Neutrophil (primary cell): ENCODE results near the gene LNP1.

Experiments
- H3K27ac ChIP-seq: fragments of 200-600 bp; sonication (generic); 2 replicates; pipeline ENCODE4 v1.5.1; 2016; ENCODE audit warnings: mild to moderate bottlenecking, moderate library complexity
- H3K27me3 ChIP-seq: fragments of 200-600 bp; sonication (generic); 2 replicates; pipeline ENCODE4 v1.6.0; 2016; ENCODE audit warnings: mild to moderate bottlenecking
- H3K36me3 ChIP-seq: fragments of 200-600 bp; sonication (generic); 2 replicates; pipeline ENCODE4 v1.5.1; 2017
- H3K4me1 ChIP-seq, 2 experiments: fragments of 200-600 bp in 1 of 2; sonication (generic) in 1 of 2; 1 replicate in 1 of 2; 2 replicates in 1 of 2; pipeline versions ENCODE4 v1.5.1 to v1.6.1; 2013 to 2016; ENCODE audit warnings: low read depth in 1 of 2, low read length in 1 of 2, mild to moderate bottlenecking in 1 of 2, moderate library complexity in 1 of 2; ENCODE audit not compliant: control insufficient read depth in 1 of 2, insufficient read depth in 1 of 2
- H3K4me3 ChIP-seq, 2 experiments: fragments of 200-600 bp in 1 of 2; sonication (generic) in 1 of 2; 1 replicate in 1 of 2; 2 replicates in 1 of 2; pipeline ENCODE4 v1.5.1; 2013 to 2016; ENCODE audit warnings: low read depth in 1 of 2, low read length in 1 of 2, mild to moderate bottlenecking in 1 of 2, moderate library complexity in 1 of 2
- H3K9me3 ChIP-seq: fragments of 200-600 bp; sonication (generic); 2 replicates; pipeline ENCODE4 v1.5.1; 2016
- CTCF ChIP-seq: fragments of 200-600 bp; sonication (generic); IDR thresholded peaks from 2 replicates; pipeline ENCODE4 v1.5.1; 2016; ENCODE audit warnings: antibody characterized with exemption

LNP1 gene

GRCh38 chr3:100448079-100448478 lies 46.7 kb downstream of the LNP1 start:
- H3K4me3 ChIP-seq: no peak overlapping the region
- no peaks in the 10 kb centered on the region for H3K27me3 ChIP-seq
- no peak for TF ChIP-seq CTCF
- H3K36me3 ChIP-seq: no peaks in the 10 kb centered on the region
- H3K4me1 ChIP-seq: no peaks in the 10 kb centered on the region
- peaks cover 8% of the 10 kb centered on the region for H3K9me3 ChIP-seq
- H3K27ac ChIP-seq: no peak overlapping the region

- no peaks in the 10 kb centered on the region for H3K36me3 ChIP-seq
- H3K27ac ChIP-seq: no peak overlapping the region
- H3K27me3 ChIP-seq: no peaks in the 10 kb centered on the region
- H3K9me3 ChIP-seq: no peaks in the 10 kb centered on the region
- no peak for TF ChIP-seq CTCF
- no peak overlapping the region for H3K4me3 ChIP-seq
- no peaks in the 10 kb centered on the region for H3K4me1 ChIP-seq
Observed at GRCh38 chr3:100449214-100449613, 47.9 kb downstream of the LNP1 start.

- Histone ChIP-seq H3K27me3 (no peaks in the 10 kb centered on the region), H3K4me3 (no peak overlapping the region), H3K27ac (no peak overlapping the region), H3K9me3 (no peaks in the 10 kb centered on the region), H3K36me3 (no peaks in the 10 kb centered on the region), H3K4me1 (no peaks in the 10 kb centered on the region)
- no peak for TF ChIP-seq CTCF
Observed at GRCh38 chr3:100454677-100455076, 53.3 kb downstream of the LNP1 start.

GRCh38 chr3:100455841-100456550 lies 54.7 kb downstream of the LNP1 start:
- TF ChIP-seq CTCF: no peak
- Histone ChIP-seq H3K27me3 (no peaks in the 10 kb centered on the region), H3K9me3 (no peaks in the 10 kb centered on the region), H3K36me3 (no peaks in the 10 kb centered on the region), H3K27ac (no peak overlapping the region), H3K4me1 (no peaks in the 10 kb centered on the region), H3K4me3 (no peak overlapping the region)

- no peak overlapping the region for H3K4me3 ChIP-seq
- H3K27me3 ChIP-seq: no peaks in the 10 kb centered on the region
- H3K9me3 ChIP-seq: no peaks in the 10 kb centered on the region
- no peaks in the 10 kb centered on the region for H3K4me1 ChIP-seq
- H3K27ac ChIP-seq: no peak overlapping the region
- no peaks in the 10 kb centered on the region for H3K36me3 ChIP-seq
- TF ChIP-seq CTCF: no peak
Observed at GRCh38 chr3:100456745-100457144, 55.4 kb downstream of the LNP1 start.
